Measurements from ENCODE around the gene GIMAP1. TPM values are rescaled to one million over a fixed set of nuclear protein-coding genes. Genes with fewer than 3 reads are reported as not detected.
A peak's percentile ranks its signal among the peaks of the same experiment; 100 is the strongest.
"Not testable (repeated sequence)": the region's sequence is repeated elsewhere in the genome, so short reads cannot be mapped to it uniquely, and the experiment has no call there.

GIMAP1 gene
- total RNA-seq: not detected in 2 replicates

DNA sequence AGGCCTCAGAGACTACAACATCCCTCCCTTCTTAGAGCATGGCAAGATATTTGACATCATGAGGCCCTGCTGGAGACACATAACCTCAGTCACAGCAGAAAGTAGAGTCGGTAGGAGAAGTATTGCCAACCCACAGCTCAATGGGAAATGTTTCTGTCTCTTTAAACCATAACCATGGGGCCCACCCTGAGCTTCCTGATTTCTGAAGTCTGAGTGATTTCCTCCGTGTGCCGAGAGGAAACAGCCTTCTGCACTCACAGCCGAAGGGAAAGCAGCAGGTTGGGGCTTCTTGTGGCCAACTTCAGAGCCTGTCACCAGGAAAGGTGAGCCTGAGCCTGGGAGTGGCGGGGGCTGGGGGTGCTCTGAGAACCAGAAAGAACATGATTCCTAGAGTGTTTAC lies at the start of gene GIMAP1:
Gene GIMAP1, plus strand, starts transcription at position 246 of the 400 bp plus-strand sequence. CDS start 2,435 bp downstream, outside the sequence.
- DNase-seq (ENCODE audit: low read depth): no peak

GRCh38 chr7:150668472-150668911 lies 47.9 kb upstream of the GIMAP1 start:
- DNase-seq (ENCODE audit: low read depth): no peak

DNA sequence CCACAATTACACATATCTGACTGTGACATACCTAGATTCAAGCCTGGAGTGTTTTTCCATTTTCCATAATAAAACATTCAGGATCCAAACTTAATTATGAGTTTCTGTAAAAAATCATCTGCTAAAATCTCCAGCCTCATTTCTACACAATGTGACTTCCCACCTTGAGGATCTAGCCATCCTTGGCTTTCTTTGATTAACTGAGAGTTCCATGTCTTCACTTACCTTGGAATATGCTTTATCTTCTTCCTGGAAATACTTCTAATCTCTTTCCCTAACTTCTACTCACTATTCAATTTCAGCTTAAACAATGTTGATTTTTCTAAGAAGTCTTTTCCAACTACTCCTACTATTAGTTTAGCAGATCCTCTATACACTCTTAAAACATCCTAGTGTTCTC lies 47.4 kb upstream of the GIMAP1 start:
- no peak for DNase-seq (ENCODE audit: low read depth)

- not testable (repeated sequence) for DNase-seq (ENCODE audit: low read depth)
Measured at GRCh38 chr7:150671798-150672585, 44.4 kb upstream of the GIMAP1 start.

- DNase-seq (ENCODE audit: low read depth): no peak
Measured at GRCh38 chr7:150675714-150676113, 40.7 kb upstream of the GIMAP1 start.

DNA sequence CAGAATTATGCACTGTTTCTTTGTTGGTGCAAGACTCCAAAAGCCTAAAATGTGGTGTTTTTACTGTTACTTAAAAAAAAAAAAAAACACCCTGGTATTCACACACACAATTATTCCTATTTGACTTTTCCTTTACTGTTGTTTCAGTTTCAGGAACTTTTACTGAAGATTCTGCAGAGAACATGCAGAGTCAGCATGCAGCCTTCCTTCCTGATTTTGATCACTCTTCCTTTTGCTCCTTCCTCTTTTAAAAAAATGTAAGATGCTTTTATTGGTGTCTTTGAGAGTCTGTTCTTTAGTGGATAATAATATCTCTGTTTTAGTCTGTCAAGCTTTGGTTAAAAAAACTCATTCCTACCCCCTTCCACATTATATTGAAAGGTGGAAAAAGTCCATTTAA lies 40.1 kb upstream of the GIMAP1 start:
- DNase-seq (ENCODE audit: low read depth): not testable (repeated sequence)

DNA sequence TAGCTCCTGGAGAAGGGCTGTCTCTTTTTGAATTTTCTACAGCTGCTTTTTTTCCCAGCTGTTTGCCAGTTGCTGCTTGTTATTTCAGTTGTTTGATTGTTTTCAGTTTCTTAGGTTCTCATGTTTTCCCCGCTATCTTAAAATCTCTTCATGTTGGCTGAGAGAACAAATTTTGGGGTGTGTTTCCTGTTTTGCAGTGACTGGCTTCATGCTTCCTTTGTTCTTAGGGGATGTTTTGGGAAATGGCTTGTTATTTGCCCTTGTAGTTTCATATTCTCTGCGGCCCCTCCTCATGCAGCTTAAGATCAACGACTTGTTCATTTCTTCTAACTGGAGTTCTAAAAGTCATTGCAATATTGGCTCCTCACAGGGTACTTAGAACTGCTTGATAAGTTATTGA lies 39.6 kb upstream of the GIMAP1 start:
- not testable (repeated sequence) for DNase-seq (ENCODE audit: low read depth)

DNA sequence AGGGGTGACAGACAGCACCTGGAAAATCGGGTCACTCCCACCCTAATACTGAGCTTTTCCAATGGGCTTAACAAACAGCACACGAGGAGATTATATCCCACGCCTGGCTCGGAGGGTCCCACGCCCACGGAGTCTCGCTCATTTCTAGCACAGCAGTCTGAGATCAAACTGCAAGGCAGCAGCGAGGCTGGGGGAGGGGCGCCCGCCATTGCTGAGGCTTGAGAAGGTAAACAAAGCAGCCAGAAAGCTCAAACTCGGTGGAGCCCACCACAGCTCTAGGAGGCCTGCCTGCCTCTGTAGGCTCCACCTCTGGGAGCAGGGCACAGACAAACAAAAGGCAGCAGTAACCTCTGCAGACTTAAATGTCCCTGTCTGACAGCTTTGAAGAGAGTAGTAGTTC lies 37.8 kb upstream of the GIMAP1 start:
- not testable (repeated sequence) for DNase-seq (ENCODE audit: low read depth)

DNA sequence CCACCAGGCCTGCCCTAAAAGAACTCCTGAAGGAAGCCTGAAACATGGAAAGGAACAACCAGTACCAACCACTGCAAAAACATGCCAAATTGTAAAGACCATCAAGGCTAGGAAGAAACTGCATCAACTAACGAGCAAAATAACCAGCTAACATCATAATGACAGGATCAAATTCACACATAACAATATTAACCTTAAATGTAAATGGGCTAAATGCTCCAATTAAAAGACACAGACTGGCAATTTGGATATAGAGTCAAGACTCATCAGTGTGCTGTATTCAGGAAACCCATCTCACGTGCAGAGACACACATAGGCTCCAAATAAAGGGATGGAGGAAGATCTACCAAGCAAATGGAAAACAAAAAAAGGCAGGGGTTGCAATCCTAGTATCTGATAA lies 36.0 kb upstream of the GIMAP1 start:
- DNase-seq (ENCODE audit: low read depth): not testable (repeated sequence)

GRCh38 chr7:150685219-150686029 lies 31.0 kb upstream of the GIMAP1 start, which contains the start of gene GIMAP2:
Gene GIMAP2 (plus strand): TSS chr7:150685706. CDS start chr7:150687060, 1,354 bp downstream.
- peak; percentile 7 for DNase-seq (ENCODE audit: low read depth)

DNA sequence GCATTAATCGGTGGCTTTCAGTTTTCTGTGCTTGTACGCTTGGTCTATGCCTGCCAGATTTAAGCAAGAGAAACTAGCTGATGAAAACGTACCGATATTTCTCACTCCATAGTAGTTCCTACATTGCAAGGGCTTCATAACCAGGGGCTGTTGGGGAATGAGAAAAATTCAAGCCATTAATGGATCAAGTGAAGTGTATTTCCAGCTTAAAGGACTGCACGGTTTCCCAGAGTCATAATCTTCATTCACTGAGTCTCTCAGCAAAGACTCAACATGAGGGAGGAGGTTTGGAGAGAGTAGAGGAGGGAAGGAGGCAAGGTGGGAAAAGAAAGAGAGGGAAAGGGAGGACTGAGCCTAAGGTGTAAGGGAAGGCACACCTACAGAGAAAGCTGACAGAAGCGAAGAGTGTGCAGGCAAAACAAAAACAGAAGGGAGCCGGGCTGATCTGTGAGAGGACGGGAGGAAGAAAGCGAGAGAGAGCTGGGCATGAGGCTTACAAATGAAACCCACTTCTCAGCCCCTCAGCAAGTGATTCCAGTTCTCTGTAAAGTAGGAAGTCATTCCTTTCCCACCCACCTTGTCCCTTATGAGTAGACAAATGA lies 30.3 kb upstream of the GIMAP1 start:
- no peak for DNase-seq (ENCODE audit: low read depth)

- no peak for DNase-seq (ENCODE audit: low read depth)
Measured at GRCh38 chr7:150688630-150689029, 27.8 kb upstream of the GIMAP1 start.

DNA sequence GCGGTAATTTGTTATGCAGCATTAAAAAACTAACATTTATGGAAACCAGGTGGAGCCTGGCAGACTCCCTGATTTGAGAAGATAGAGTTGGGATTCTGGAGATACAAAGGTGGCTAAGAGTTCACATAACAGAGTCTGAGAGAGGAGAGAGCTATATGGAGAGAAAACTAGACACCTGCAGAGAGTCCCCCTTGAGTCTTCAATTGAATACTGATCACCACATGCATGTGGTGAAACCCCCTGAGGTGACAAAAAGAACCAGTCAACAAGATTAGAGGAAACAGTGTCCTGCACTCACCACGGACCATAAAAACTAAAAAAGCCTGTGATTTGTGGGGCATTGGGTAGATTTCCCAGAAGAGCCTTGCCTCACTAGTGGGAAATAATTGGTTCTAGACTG lies 20.8 kb upstream of the GIMAP1 start:
- no peak for DNase-seq (ENCODE audit: low read depth)

DNA sequence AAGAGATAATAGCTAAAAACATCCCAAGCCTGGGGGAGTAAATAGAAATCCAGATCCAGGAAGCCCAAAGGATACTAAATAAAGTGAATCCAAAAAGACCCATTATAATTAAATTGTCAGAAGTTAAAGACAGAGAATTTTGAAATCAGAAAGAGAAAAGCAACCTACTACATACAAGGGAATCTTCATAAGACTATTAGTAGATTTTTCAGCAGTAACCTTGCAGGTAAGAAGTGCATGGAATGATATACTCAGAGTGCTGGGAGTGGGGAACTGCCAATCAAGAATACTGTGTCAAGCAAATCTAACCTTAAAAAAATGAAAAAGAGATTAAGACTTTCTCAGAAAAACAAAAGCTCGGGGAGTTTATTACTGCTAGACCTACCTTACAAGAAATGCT lies 13.2 kb upstream of the GIMAP1 start:
- DNase-seq (ENCODE audit: low read depth): no peak

DNA sequence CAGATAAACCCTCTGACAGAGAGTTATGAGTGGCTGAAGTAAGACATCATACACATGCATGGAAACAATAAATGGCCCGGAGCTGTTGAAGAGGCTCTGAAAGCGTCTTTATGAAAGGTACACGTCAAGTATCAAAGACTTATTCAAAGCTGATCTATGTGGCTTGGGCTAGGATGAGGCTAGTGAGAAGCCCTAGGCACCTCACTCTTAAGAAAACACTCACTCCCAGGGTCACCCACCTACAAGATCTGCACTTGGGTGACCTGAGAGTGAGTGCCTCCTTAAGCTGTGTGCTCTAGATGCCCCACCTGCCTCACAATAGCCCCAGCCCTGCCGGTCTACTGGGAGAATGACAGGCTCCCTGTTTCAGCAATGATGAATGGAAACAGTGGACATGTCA lies 1.1 kb upstream of the GIMAP1 start:
- DNase-seq (ENCODE audit: low read depth): no peak

DNA sequence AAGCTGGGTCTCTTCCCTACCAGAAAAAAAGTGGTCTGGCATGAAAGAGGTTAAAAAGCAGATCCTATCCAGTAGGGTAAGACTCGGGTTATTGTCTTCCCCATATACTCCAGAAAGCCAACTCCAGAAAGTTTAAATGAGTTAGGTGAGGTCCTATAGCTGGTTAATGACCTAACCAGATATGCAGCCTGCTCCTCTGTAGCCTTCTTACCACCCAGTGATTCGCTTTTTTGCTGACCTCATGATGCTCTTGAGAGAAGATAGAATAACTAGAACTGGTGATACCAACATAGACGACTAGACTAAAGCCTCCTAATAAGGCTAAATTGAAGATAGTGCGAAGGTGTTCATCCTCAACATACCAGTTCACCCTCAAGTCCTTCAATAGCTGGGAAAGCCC lies 675 bp upstream of the GIMAP1 start:
- DNase-seq (ENCODE audit: low read depth): no peak

DNA sequence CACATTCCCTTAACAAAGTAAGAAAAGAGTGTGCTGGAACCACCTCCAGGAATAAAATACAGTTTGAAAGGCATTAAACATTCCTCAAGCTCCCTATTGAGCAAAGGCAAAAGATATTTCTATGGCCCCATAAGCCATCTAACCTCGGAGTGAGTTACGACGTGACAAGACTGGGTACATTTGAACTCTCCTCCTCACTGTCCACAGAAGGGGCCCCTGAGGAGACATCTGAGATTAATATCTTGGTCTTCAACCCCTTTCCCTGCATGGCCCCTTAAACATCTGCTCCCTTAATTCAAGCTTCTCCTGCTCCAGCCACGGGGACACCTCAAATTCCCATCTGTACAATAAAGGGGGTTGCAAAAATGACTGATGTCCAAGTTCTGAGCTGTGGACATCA lies 526 bp downstream of the GIMAP1 start:
- no peak for DNase-seq (ENCODE audit: low read depth)

DNA sequence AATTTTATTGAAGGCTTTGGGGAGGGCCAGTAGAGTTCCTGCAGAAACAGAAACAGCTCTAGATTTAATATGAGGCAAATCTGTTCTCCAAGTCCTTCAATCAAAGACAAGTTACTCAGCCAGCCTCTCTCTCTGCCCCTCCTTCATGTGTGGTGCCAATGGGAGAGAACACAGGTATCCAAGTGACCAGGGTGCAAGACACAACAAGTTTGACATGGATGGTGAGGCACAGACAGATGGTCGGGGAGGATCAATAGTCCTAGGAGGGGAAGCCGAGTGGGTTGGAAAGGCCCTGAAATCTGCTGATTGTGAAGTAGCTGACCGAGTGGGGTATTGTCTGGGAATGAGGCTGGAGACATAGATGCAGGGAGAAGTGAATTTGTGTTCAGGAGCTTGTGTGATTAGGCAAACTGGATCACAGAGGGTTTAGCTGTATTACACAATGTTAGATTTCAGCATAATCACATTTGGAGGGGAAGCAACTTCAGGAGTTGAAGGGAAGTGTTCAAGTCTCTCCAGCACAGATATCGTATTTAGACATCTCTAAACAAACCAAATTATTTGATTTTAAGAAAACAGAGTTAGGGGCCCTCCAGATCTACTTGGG lies 1.5 kb downstream of the GIMAP1 start:
- no peak for DNase-seq (ENCODE audit: low read depth)

DNA sequence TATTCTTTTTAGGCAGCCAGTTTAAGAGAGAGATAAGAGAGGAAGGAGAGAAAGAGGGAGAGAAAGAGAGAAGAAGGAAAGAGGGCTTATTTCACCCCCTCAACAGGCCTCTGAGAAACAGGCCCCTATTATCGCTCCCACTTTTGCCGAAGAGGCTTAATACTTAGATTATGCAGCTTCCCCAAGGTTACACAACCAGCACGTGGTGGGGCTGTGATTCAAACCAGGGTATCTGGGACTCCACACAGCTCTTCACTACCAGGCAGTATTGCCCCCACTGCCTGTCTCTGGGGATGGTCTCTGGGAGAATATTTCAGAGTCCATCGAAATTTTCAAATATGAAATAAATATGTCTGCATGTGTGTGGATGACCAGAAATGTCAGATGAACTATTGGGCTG lies 3.0 kb downstream of the GIMAP1 start:
- no peak for DNase-seq (ENCODE audit: low read depth)

DNA sequence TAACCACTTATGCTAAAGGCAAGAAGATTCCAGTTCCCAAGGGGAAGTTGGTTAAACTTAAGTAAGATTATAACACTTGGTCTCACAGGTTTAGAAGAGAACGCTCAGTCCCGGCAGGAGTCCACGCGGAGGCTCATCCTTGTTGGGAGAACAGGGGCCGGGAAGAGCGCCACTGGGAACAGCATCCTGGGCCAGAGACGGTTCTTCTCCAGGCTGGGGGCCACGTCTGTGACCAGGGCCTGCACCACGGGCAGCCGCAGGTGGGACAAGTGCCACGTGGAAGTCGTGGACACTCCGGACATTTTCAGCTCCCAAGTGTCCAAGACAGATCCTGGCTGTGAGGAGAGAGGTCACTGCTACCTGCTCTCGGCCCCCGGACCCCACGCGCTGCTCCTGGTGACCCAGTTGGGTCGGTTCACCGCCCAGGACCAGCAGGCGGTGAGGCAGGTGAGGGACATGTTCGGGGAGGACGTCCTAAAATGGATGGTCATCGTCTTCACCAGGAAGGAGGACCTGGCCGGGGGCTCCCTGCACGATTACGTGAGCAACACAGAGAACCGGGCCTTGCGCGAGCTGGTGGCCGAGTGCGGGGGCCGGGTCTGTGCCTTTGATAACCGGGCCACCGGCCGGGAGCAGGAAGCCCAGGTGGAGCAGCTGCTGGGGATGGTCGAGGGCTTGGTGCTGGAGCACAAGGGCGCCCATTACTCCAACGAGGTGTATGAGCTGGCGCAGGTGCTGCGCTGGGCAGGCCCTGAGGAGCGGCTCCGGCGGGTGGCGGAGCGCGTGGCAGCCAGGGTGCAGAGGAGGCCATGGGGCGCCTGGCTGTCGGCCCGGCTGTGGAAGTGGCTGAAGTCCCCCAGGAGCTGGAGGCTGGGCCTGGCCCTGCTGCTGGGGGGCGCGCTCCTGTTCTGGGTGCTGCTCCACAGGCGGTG lies 3.8 kb downstream of the GIMAP1 start:
- no peak for DNase-seq (ENCODE audit: low read depth)

DNA sequence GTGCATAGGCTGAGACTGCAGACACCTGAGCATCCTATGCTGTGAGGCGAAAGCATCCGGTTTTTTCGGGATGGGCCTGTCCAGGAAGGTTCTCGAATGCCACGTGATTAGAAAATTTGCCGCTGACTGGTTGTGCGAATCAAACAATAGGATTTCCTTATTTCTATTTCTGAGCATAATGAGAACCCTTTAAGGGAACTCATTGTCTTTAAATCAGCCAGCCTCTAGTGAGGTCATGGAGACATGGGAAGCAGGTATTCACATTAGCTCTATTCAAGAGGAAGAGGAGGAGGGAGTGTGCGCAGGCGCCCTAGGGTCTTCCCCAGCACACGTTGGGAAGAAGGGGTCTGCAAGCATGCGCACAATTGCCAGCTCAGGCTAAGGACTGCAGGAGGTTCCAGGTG lies 5.6 kb downstream of the GIMAP1 start:
- no peak for DNase-seq (ENCODE audit: low read depth)
